ENCODE results near the gene KERA. TPM values are rescaled to one million over a fixed set of nuclear protein-coding genes. Genes with fewer than 3 reads are reported as not detected.
A peak's percentile ranks its signal among the peaks of the same experiment; 100 is the strongest.

The KERA gene, protein sequence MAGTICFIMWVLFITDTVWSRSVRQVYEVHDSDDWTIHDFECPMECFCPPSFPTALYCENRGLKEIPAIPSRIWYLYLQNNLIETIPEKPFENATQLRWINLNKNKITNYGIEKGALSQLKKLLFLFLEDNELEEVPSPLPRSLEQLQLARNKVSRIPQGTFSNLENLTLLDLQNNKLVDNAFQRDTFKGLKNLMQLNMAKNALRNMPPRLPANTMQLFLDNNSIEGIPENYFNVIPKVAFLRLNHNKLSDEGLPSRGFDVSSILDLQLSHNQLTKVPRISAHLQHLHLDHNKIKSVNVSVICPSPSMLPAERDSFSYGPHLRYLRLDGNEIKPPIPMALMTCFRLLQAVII
- total RNA-seq: not detected

DNA sequence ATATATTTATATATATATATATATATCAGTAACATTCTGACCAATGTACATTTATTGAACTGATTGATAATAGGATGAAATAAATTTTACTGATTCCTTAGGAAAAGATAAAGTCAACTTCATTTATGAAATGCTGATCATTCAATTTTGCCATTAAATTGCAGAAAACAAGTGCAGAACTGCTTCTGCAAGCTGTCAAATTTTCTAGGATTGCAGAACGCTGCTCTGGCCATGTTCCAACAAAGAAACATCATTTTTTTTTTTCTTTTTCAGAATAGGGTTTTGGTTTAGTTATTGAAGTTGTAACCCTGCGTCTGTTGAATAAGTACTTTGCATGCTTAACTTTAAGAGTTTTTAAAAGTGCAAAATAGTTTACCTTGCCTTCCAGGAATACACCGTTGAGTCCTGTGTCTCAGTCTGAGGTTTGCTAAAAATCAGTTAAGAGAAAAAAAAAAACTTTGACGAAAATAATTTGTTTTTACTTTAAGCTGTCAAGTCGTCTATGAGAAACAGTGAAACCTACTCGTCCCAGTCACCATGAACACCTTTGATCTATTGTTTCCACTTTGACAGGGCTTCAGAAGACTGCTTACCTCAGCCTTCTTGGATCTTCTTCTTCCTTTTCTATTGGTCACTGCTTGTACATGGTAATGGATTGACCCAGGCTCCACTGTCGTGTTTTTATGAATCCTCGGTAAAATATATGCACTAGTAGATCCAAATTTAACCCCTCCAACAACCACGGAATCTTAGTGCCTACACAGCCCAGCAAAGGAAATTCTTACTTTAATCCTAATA lies at the start of gene KERA:
TSS of gene KERA (minus strand) at position 657 of the 798 bp plus-strand sequence. CDS start 1,743 bp downstream, outside the sequence.
- Histone ChIP-seq H3K4me1 (peaks cover 0 to 3% of the 10 kb centered on the region in 2 donors), H3K9me3 (no peaks in the 10 kb centered on the region), H3K27me3 (no peaks in the 10 kb centered on the region), H3K4me3 (no peak within 1 kb of the TSS), H3K27ac (no peak within 1 kb of the TSS), H3K36me3 (no peaks in the 10 kb centered on the region)
- DNase-seq (ENCODE audit: low spot score): no peak
- TF ChIP-seq, protein P1, sequence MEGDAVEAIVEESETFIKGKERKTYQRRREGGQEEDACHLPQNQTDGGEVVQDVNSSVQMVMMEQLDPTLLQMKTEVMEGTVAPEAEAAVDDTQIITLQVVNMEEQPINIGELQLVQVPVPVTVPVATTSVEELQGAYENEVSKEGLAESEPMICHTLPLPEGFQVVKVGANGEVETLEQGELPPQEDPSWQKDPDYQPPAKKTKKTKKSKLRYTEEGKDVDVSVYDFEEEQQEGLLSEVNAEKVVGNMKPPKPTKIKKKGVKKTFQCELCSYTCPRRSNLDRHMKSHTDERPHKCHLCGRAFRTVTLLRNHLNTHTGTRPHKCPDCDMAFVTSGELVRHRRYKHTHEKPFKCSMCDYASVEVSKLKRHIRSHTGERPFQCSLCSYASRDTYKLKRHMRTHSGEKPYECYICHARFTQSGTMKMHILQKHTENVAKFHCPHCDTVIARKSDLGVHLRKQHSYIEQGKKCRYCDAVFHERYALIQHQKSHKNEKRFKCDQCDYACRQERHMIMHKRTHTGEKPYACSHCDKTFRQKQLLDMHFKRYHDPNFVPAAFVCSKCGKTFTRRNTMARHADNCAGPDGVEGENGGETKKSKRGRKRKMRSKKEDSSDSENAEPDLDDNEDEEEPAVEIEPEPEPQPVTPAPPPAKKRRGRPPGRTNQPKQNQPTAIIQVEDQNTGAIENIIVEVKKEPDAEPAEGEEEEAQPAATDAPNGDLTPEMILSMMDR (IDR thresholded peaks at IDR 0.05): no peak

DNA sequence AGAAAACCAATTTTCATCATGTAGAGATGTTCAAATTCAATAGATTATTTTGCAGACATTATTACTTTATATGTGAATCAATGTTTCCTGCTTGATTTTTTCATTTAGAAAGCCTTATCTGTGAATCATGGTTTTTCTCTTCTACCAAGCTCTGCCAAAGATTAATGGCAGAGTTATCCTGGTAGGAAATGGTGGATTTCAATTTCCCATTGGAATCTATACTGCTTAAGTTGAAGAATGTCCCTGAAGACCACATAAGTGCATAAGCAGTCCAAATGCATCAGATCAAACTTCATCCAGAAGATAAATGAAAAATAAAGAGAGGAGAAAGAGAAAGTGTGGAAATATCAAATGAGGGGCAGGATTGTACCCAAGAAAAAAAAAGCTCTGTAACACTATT lies 48.5 kb upstream of the KERA start:
- DNase-seq (ENCODE audit: low spot score): no peak
- TF ChIP-seq, protein P1 (IDR thresholded peaks at IDR 0.05): no peak
- no peaks in the 10 kb centered on the region for H3K36me3 ChIP-seq
- H3K4me3 ChIP-seq: no peak overlapping the region
- peak overlapping the region; percentile 5 to 58 for H3K27ac ChIP-seq
- no peaks in the 10 kb centered on the region for H3K4me1 ChIP-seq
- no peaks in the 10 kb centered on the region for H3K27me3 ChIP-seq
- H3K9me3 ChIP-seq: no peaks in the 10 kb centered on the region

DNA sequence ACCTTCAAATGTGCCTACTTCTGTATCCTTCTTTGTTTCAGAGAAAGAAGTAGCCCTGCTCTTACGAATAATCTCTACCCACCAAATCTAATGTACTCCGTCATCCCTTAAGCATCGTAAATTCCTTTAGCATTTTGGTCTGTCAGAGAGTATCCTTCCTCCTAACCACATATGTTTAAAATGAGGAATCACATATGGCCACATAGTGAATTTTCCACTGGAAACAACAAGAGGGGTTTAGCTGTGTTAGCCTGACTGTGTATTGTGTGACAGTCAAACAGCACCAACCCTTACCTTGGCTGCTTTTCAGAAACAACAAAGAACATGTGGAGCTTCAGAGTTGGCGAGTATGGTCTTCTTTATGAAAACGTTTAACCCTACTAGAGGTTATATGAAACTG lies 48.0 kb upstream of the KERA start:
- Histone ChIP-seq H3K27me3 (no peaks in the 10 kb centered on the region), H3K36me3 (no peaks in the 10 kb centered on the region), H3K4me3 (no peak overlapping the region), H3K27ac (peak overlapping the region; percentile 19 to 58), H3K9me3 (no peaks in the 10 kb centered on the region), H3K4me1 (no peaks in the 10 kb centered on the region)
- no peak for DNase-seq (ENCODE audit: low spot score)
- TF ChIP-seq, protein P1 (IDR thresholded peaks at IDR 0.05): no peak

DNA sequence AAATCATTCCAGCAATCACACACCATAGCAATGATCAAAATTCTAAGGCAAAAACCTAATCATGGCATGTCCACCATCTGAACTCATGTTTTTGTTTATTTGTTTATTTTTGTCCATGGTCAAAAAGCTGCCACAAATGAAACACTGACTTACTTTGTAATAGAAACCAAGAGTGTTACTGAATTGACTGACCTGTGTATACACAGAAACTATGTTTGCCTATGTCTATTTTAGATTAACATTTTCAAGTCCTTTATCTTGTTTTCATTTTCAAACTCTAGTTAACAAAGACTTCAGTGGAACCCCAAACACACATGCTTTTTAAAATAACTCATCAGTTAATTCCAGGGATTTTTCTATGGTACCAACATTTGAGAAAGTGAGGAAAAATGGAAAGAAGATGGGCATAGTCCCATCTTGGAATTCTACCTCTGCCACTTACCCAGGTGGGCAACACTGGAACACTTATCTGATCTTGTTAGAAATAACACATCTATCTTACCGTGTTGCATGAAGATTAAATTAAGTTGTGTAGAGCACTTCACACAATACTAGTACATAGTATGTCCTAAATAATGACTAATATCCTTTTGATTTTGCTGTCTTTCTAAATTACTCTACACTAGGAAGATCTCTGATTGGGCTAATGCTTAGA lies 47.1 kb upstream of the KERA start:
- DNase-seq (ENCODE audit: low spot score): no peak
- H3K4me1 ChIP-seq: no peaks in the 10 kb centered on the region
- TF ChIP-seq, protein P1 (IDR thresholded peaks at IDR 0.05): no peak
- no peaks in the 10 kb centered on the region for H3K27me3 ChIP-seq
- peak overlapping the region; percentile 19 to 58 for H3K27ac ChIP-seq
- no peaks in the 10 kb centered on the region for H3K9me3 ChIP-seq
- H3K36me3 ChIP-seq: no peaks in the 10 kb centered on the region
- H3K4me3 ChIP-seq: no peak overlapping the region

DNA sequence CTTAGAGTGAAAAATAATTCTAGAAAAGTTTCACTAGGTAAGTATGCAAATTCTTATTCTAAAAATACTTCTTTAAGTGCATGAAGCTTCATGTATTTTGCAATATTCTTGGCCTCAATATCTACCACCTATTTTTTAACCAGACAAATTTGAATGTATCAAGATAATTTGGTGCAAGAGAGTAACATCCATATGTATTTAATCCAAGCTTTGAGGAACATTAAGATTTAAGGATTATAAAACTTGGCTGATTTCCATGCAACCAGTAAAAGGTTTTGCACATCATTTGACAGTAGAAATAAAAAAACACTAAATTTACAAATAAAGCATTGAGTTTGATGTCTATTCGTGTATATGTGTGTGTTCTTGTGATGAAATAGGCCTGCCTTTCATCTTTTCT lies 45.8 kb upstream of the KERA start:
- TF ChIP-seq, protein P1 (IDR thresholded peaks at IDR 0.05): no peak
- H3K9me3 ChIP-seq: no peaks in the 10 kb centered on the region
- no peak for DNase-seq (ENCODE audit: low spot score)
- H3K27me3 ChIP-seq: no peaks in the 10 kb centered on the region
- no peak overlapping the region for H3K4me3 ChIP-seq
- H3K36me3 ChIP-seq: no peaks in the 10 kb centered on the region
- no peaks in the 10 kb centered on the region for H3K4me1 ChIP-seq
- no peak overlapping the region for H3K27ac ChIP-seq

Data from right atrium auricular region (tissue), 2 donors.